Urinary bladder (tissue), 4 donors: ENCODE data around the gene STBD1. TPM values are rescaled to one million over a fixed set of nuclear protein-coding genes. Genes with fewer than 3 reads are reported as not detected.
"Not testable (repeated sequence)": the region's sequence is repeated elsewhere in the genome, so short reads cannot be mapped to it uniquely, and the experiment has no call there.

Source experiments
- DNase-seq: peaks from one replicate; pipeline ENCODE4 v3.0.0-alpha.2; 2015; ENCODE audit errors: extremely low spot score
- H3K27ac ChIP-seq: one replicate; pipeline ENCODE4 v1.5.1; 2013; ENCODE audit warnings: low read depth, mild to moderate bottlenecking, moderate library complexity
- H3K36me3 ChIP-seq: one replicate; pipeline ENCODE4 v1.6.1; 2013; ENCODE audit warnings: mild to moderate bottlenecking, moderate library complexity; ENCODE audit not compliant: insufficient read depth
- H3K4me1 ChIP-seq: one replicate; pipeline ENCODE4 v1.6.1; 2013; ENCODE audit warnings: mild to moderate bottlenecking, moderate library complexity; ENCODE audit not compliant: insufficient read depth
- H3K4me3 ChIP-seq: one replicate; pipeline ENCODE4 v1.5.1; 2013; ENCODE audit warnings: low read depth, low read length
- WGBS: extraction: QIAGEN DNeasy Blood & Tissue Kit; methylation state at CpG from one replicate; pipeline ENCODE4 v1.1.7; 2013; 5-methylcytosine and 5-hydroxymethylcytosine counted together
- polyA plus RNA-seq: library from polyadenylated mRNA; stranded (reverse); fragments of 200-250 nt; gene quantifications from one replicate; pipeline ENCODE4 v1.2.3, GENCODE V29; 2013
- total RNA-seq: library from RNA; depleted of rRNA; stranded (reverse); fragments of >200 nt; gene quantifications from one replicate; pipeline ENCODE4 v1.2.3, GENCODE V29; 2014
- donor health status: healthy with polysubstance abuse.
- donor health status: healthy.

The STBD1 gene
- total and polyA plus RNA-seq, 2 donors = 9.1 to 22.5 TPM

GRCh38 chr4:76276813-76277212 is 29.7 kb upstream of the STBD1 start:
- Histone ChIP-seq H3K27ac (no peak overlapping the region), H3K4me3 (no peak overlapping the region), H3K4me1 (no peaks in the 10 kb centered on the region), H3K36me3 (no peaks in the 10 kb centered on the region)
- WGBS = 91% methylated on average over 9 of the region's 9 CpGs
- no peak for DNase-seq

GRCh38 chr4:76277667-76278066 is 28.9 kb upstream of the STBD1 start:
- 86% methylated on average over 1 of the region's 1 CpG for WGBS
- H3K4me3 ChIP-seq = no peak overlapping the region
- no peak for DNase-seq

GRCh38 chr4:76278583-76278982 is 27.9 kb upstream of the STBD1 start:
- no peak overlapping the region for H3K27ac ChIP-seq
- 59% methylated on average over 1 of the region's 1 CpG for WGBS

More at GRCh38 chr4:76277667-76278066, 28.9 kb upstream of the STBD1 start:
- H3K36me3 ChIP-seq = no peaks in the 10 kb centered on the region
- no peaks in the 10 kb centered on the region for H3K4me1 ChIP-seq
- no peak overlapping the region for H3K27ac ChIP-seq

GRCh38 chr4:76279462-76279861 is 27.1 kb upstream of the STBD1 start:
- no peak for DNase-seq
- no peaks in the 10 kb centered on the region for H3K4me1 ChIP-seq
- H3K36me3 ChIP-seq = no peaks in the 10 kb centered on the region
- no peak overlapping the region for H3K4me3 ChIP-seq
- H3K27ac ChIP-seq = no peak overlapping the region
- WGBS = 70% methylated on average over 4 of the region's 4 CpGs

More at GRCh38 chr4:76278583-76278982, 27.9 kb upstream of the STBD1 start:
- H3K4me3 ChIP-seq = no peak overlapping the region
- no peaks in the 10 kb centered on the region for H3K36me3 ChIP-seq
- H3K4me1 ChIP-seq = no peaks in the 10 kb centered on the region
- DNase-seq = no peak

GRCh38 chr4:76280488-76281441 is 25.8 kb upstream of the STBD1 start:
- H3K36me3 ChIP-seq = no peaks in the 10 kb centered on the region
- H3K27ac ChIP-seq = no peak overlapping the region
- no peaks in the 10 kb centered on the region for H3K4me1 ChIP-seq
- 82% methylated on average over 6 of the region's 6 CpGs for WGBS
- DNase-seq = no peak
- no peak overlapping the region for H3K4me3 ChIP-seq

GRCh38 chr4:76281594-76281993 is 24.9 kb upstream of the STBD1 start:
- H3K4me1 ChIP-seq, H3K27ac ChIP-seq, H3K36me3 ChIP-seq, H3K4me3 ChIP-seq, DNase-seq: not testable (repeated sequence)
- 79% methylated on average over 6 of the region's 6 CpGs for whole genome bisulfite sequencing

GRCh38 chr4:76282941-76283689 is 23.4 kb upstream of the STBD1 start:
- WGBS = 35% methylated on average over 6 of the region's 6 CpGs
- Histone ChIP-seq H3K4me3 (no peak overlapping the region), H3K4me1 (no peaks in the 10 kb centered on the region), H3K27ac (no peak overlapping the region), H3K36me3 (no peaks in the 10 kb centered on the region)
- DNase-seq = no peak

GRCh38 chr4:76283900-76284299 is 22.6 kb upstream of the STBD1 start:
- Histone ChIP-seq H3K4me1 (no peaks in the 10 kb centered on the region), H3K27ac (no peak overlapping the region), H3K36me3 (no peaks in the 10 kb centered on the region), H3K4me3 (no peak overlapping the region)
- WGBS = 74% methylated on average over 4 of the region's 4 CpGs
- DNase-seq = no peak

GRCh38 chr4:76287811-76288210 is 18.7 kb upstream of the STBD1 start:
- not testable (repeated sequence) for H3K4me3 ChIP-seq, H3K4me1 ChIP-seq, H3K27ac ChIP-seq, H3K36me3 ChIP-seq, DNase-seq
- WGBS = 89% methylated on average over 3 of the region's 3 CpGs

- WGBS = 92% methylated on average over 3 of the region's 3 CpGs
- Histone ChIP-seq H3K36me3 (no peaks in the 10 kb centered on the region), H3K27ac (no peak overlapping the region), H3K4me1 (no peaks in the 10 kb centered on the region), H3K4me3 (no peak overlapping the region)
- DNase-seq = no peak
Measured at GRCh38 chr4:76292730-76293129, 13.8 kb upstream of the STBD1 start.

- Histone ChIP-seq H3K36me3 (no peaks in the 10 kb centered on the region), H3K4me1 (no peaks in the 10 kb centered on the region), H3K4me3 (no peak overlapping the region), H3K27ac (no peak overlapping the region)
- WGBS = 35% methylated on average over 2 of the region's 2 CpGs
- no peak for DNase-seq
Measured at GRCh38 chr4:76293772-76294171, 12.8 kb upstream of the STBD1 start.

GRCh38 chr4:76296286-76296820 is 10.2 kb upstream of the STBD1 start:
- Histone ChIP-seq H3K4me3 (no peak overlapping the region), H3K36me3 (no peaks in the 10 kb centered on the region), H3K27ac (no peak overlapping the region), H3K4me1 (no peaks in the 10 kb centered on the region)
- 70% methylated on average over 3 of the region's 3 CpGs for WGBS
- no peak for DNase-seq

- Histone ChIP-seq H3K36me3 (no peaks in the 10 kb centered on the region), H3K4me1 (no peaks in the 10 kb centered on the region), H3K27ac (no peak overlapping the region), H3K4me3 (no peak overlapping the region)
- no peak for DNase-seq
Measured at GRCh38 chr4:76298227-76298626, 8.3 kb upstream of the STBD1 start.

GRCh38 chr4:76300012-76300411 is 6.5 kb upstream of the STBD1 start:
- WGBS = 90% methylated on average over 4 of the region's 4 CpGs
- Histone ChIP-seq H3K36me3 (no peaks in the 10 kb centered on the region), H3K27ac (no peak overlapping the region), H3K4me3 (no peak overlapping the region), H3K4me1 (no peaks in the 10 kb centered on the region)
- DNase-seq = no peak
